ENCODE measurements around the gene SLAMF8. TPM values are rescaled to one million over a fixed set of nuclear protein-coding genes. Genes with fewer than 3 reads are reported as not detected.

Gene SLAMF8
- total RNA-seq, 1 experiment from 2014 or later, result not detected

GRCh38 chr1:159828581-159829272, 2.1 kb downstream of the SLAMF8 start:
- TF ChIP-seq CTCF (IDR thresholded peaks at IDR 0.05; ENCODE audit: unreplicated experiment), result no peak
- Mint-ChIP-seq H3K4me1 (ENCODE audit: insufficient read depth, unreplicated experiment) (peaks cover 5% of the 10 kb centered on the region), H3K36me3 (ENCODE audit: insufficient read depth, unreplicated experiment) (no peaks in the 10 kb centered on the region), H3K4me3 (ENCODE audit: unreplicated experiment) (no peak overlapping the region), H3K27me3 (ENCODE audit: insufficient read depth, unreplicated experiment) (no peaks in the 10 kb centered on the region), H3K9me3 (ENCODE audit: unreplicated experiment) (no peaks in the 10 kb centered on the region), H3K27ac (ENCODE audit: low read depth, unreplicated experiment) (no peak overlapping the region)
- ChIA-PET CTCF (interaction anchor here (0.6 to 7.1 kb wide), 5 partner anchors 25 to 214 kb away, joined by 3 to 54 read pairs (median 7); no protein-coding TSS in a partner anchor), POLR2A (no interaction called here)
- intact Hi-C loops (cut with micrococcal nuclease), result no loop called here
- DNase-seq (ENCODE audit: unreplicated experiment), result no peak
- no TSS peak for BruUV-seq (replicated peaks)

- POLR2A ChIA-PET, result no interaction called here
- Mint-ChIP-seq H3K9me3 (ENCODE audit: unreplicated experiment) (no peaks in the 10 kb centered on the region), H3K4me1 (ENCODE audit: insufficient read depth, unreplicated experiment) (peaks cover 5% of the 10 kb centered on the region), H3K4me3 (ENCODE audit: unreplicated experiment) (no peak overlapping the region), H3K27ac (ENCODE audit: low read depth, unreplicated experiment) (no peak overlapping the region), H3K36me3 (ENCODE audit: insufficient read depth, unreplicated experiment) (no peaks in the 10 kb centered on the region), H3K27me3 (ENCODE audit: insufficient read depth, unreplicated experiment) (no peaks in the 10 kb centered on the region)
- no peak for TF ChIP-seq CTCF (IDR thresholded peaks at IDR 0.05; ENCODE audit: unreplicated experiment)
- peak; percentile 36 for DNase-seq (ENCODE audit: unreplicated experiment)
- no TSS peak for BruUV-seq (replicated peaks)
- CTCF ChIA-PET, result interaction anchor here (0.6 to 7.1 kb wide), 4 partner anchors 25 to 63 kb away, joined by 3 to 54 read pairs (median 4); no protein-coding TSS in a partner anchor
- intact Hi-C loops (cut with micrococcal nuclease), result no loop called here
These were observed 2.6 kb downstream of the SLAMF8 start for GRCh38 chr1:159829273-159829634.

- H3K4me1 Mint-ChIP-seq (ENCODE audit: insufficient read depth, unreplicated experiment), result peaks cover 5% of the 10 kb centered on the region
- H3K4me3 Mint-ChIP-seq (ENCODE audit: unreplicated experiment), result no peak overlapping the region
- no peak for TF ChIP-seq CTCF (IDR thresholded peaks at IDR 0.05; ENCODE audit: unreplicated experiment)
- H3K36me3 Mint-ChIP-seq (ENCODE audit: insufficient read depth, unreplicated experiment), result no peaks in the 10 kb centered on the region
- no peak overlapping the region for H3K27ac Mint-ChIP-seq (ENCODE audit: low read depth, unreplicated experiment)
- ChIA-PET POLR2A (no interaction called here), CTCF (interaction anchor here (0.9 to 7.1 kb wide), 4 partner anchors 31 to 633 kb away, joined by 3 to 54 read pairs (median 4); no protein-coding TSS in a partner anchor)
- no peaks in the 10 kb centered on the region for H3K9me3 Mint-ChIP-seq (ENCODE audit: unreplicated experiment)
- intact Hi-C loops (cut with micrococcal nuclease), result no loop called here
- no TSS peak for BruUV-seq (replicated peaks)
- peak; percentile 25 for DNase-seq (ENCODE audit: unreplicated experiment)
- no peaks in the 10 kb centered on the region for H3K27me3 Mint-ChIP-seq (ENCODE audit: insufficient read depth, unreplicated experiment)
These were observed 3.3 kb downstream of the SLAMF8 start for GRCh38 chr1:159829822-159830465.

- no peak for DNase-seq (ENCODE audit: unreplicated experiment)
- H3K27ac Mint-ChIP-seq (ENCODE audit: low read depth, unreplicated experiment), result no peak overlapping the region
- ChIA-PET CTCF (interaction anchor here (0.7 to 7.1 kb wide), 4 partner anchors 32 to 633 kb away, joined by 3 to 54 read pairs (median 4); no protein-coding TSS in a partner anchor), POLR2A (no interaction called here)
- H3K4me3 Mint-ChIP-seq (ENCODE audit: unreplicated experiment), result no peak overlapping the region
- H3K36me3 Mint-ChIP-seq (ENCODE audit: insufficient read depth, unreplicated experiment), result no peaks in the 10 kb centered on the region
- BruUV-seq (replicated peaks), result no TSS peak
- TF ChIP-seq CTCF (IDR thresholded peaks at IDR 0.05; ENCODE audit: unreplicated experiment), result no peak
- intact Hi-C loops (cut with micrococcal nuclease), result no loop called here
- H3K9me3 Mint-ChIP-seq (ENCODE audit: unreplicated experiment), result no peaks in the 10 kb centered on the region
- H3K4me1 Mint-ChIP-seq (ENCODE audit: insufficient read depth, unreplicated experiment), result peaks cover 5% of the 10 kb centered on the region
- H3K27me3 Mint-ChIP-seq (ENCODE audit: insufficient read depth, unreplicated experiment), result no peaks in the 10 kb centered on the region
These were observed 4.0 kb downstream of the SLAMF8 start for GRCh38 chr1:159830722-159831121.
